Measurements from ENCODE around the gene CENPH.

GRCh38 chr5:69211200-69211599 is 21.8 kb downstream of the CENPH start:
- TF ChIP-seq GABPA (IDR thresholded peaks at IDR 0.05 in 1 of 2, conservative IDR thresholded peaks at IDR 0.05 in 1 of 2) (no peak), CTCF (IDR thresholded peaks at IDR 0.05; ENCODE audit: low read depth, low read length, missing input control) (no peak)

Measured in liver (tissue), 3 donors.